Activated naive CD4-positive, alpha-beta T cell treated with anti-CD3 and anti-CD28 coated beads, Interleukin-2, amount 10 ng/mL, durations not matched to agents 7 days and 5 days (primary cell): ENCODE measurements around the gene TSKS.
"Not testable (repeated sequence)": the region's sequence is repeated elsewhere in the genome, so short reads cannot be mapped to it uniquely, and the experiment has no call there.

Experiments
- CTCF ChIA-PET: fragments of 350-600 bp; sonication (Branson Sonifier 250); formaldehyde crosslinking; loops from one replicate; lab custom pipeline; 2021; ENCODE audit warnings: antibody characterized with exemption; lab: Charles Lee
- DNase-seq: peaks from one replicate; pipeline ENCODE4 v3.0.0-alpha.2; 2020
- H3K27ac Mint-ChIP-seq: one replicate; pipeline ENCODE4 v1.8.0; 2021; ENCODE audit warnings: mild to moderate bottlenecking, moderate library complexity, mixed read lengths
- H3K27me3 Mint-ChIP-seq: one replicate; pipeline ENCODE4 v1.8.0; 2021; ENCODE audit warnings: mild to moderate bottlenecking, mixed read lengths
- H3K36me3 Mint-ChIP-seq: one replicate; pipeline ENCODE4 v1.8.0; 2021; ENCODE audit warnings: mixed read lengths
- H3K4me1 Mint-ChIP-seq: one replicate; pipeline ENCODE4 v1.8.0; 2021; ENCODE audit warnings: mixed read lengths
- H3K4me3 Mint-ChIP-seq: one replicate; pipeline ENCODE4 v1.8.0; 2021; ENCODE audit warnings: mild to moderate bottlenecking, moderate library complexity, mixed read lengths
- H3K9me3 Mint-ChIP-seq: one replicate; pipeline ENCODE4 v1.8.0; 2021; ENCODE audit warnings: mixed read lengths

TSKS gene

DNA sequence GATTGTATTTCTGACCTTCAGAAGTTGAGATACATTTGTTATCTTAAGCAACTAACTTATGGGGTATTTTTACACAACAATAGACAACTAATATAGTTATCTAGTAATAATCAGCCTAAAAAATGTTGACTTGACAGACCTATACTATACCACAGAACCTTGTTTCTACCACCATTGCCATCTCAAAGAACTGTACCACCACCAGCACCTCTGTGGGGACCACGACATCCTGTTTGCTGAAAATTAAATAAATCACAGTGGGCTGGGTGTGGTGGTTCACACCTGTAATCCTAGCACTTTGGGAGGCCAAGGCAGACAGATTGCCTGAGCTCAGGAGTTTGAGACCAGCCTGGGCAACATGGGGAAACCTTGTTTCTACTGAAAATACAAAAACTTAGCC is 24.0 kb downstream of the TSKS start:
- peaks cover 11% of the 10 kb centered on the region for H3K4me1 Mint-ChIP-seq
- CTCF ChIA-PET = no interaction called here
- H3K27ac Mint-ChIP-seq = peak overlapping the region; percentile 60
- peaks cover 11% of the 10 kb centered on the region for H3K27me3 Mint-ChIP-seq
- DNase-seq = no peak
- H3K9me3 Mint-ChIP-seq = peaks cover 3% of the 10 kb centered on the region
- no peaks in the 10 kb centered on the region for H3K36me3 Mint-ChIP-seq
- no peak overlapping the region for H3K4me3 Mint-ChIP-seq

- H3K4me3 Mint-ChIP-seq = no peak overlapping the region
- peaks cover 9% of the 10 kb centered on the region for H3K27me3 Mint-ChIP-seq
- H3K36me3 Mint-ChIP-seq = no peaks in the 10 kb centered on the region
- peaks cover 3% of the 10 kb centered on the region for H3K9me3 Mint-ChIP-seq
- CTCF ChIA-PET = no interaction called here
- no peak for DNase-seq
- H3K4me1 Mint-ChIP-seq = peaks cover 11% of the 10 kb centered on the region
- H3K27ac Mint-ChIP-seq = no peak overlapping the region
These were observed 24.8 kb downstream of the TSKS start for GRCh38 chr19:49738268-49738667.

GRCh38 chr19:49730166-49730565 is 32.9 kb downstream of the TSKS start:
- no peaks in the 10 kb centered on the region for H3K9me3 Mint-ChIP-seq
- no peak overlapping the region for H3K27ac Mint-ChIP-seq
- CTCF ChIA-PET = interaction anchor here (0.6 to 1.2 kb wide), 2 partner anchors 13 to 21 kb away, joined by 3 to 5 read pairs; no protein-coding TSS in a partner anchor
- H3K36me3 Mint-ChIP-seq = no peaks in the 10 kb centered on the region
- peaks cover 9% of the 10 kb centered on the region for H3K27me3 Mint-ChIP-seq
- no peak for DNase-seq
- H3K4me3 Mint-ChIP-seq = no peak overlapping the region
- peaks cover 3% of the 10 kb centered on the region for H3K4me1 Mint-ChIP-seq

DNA sequence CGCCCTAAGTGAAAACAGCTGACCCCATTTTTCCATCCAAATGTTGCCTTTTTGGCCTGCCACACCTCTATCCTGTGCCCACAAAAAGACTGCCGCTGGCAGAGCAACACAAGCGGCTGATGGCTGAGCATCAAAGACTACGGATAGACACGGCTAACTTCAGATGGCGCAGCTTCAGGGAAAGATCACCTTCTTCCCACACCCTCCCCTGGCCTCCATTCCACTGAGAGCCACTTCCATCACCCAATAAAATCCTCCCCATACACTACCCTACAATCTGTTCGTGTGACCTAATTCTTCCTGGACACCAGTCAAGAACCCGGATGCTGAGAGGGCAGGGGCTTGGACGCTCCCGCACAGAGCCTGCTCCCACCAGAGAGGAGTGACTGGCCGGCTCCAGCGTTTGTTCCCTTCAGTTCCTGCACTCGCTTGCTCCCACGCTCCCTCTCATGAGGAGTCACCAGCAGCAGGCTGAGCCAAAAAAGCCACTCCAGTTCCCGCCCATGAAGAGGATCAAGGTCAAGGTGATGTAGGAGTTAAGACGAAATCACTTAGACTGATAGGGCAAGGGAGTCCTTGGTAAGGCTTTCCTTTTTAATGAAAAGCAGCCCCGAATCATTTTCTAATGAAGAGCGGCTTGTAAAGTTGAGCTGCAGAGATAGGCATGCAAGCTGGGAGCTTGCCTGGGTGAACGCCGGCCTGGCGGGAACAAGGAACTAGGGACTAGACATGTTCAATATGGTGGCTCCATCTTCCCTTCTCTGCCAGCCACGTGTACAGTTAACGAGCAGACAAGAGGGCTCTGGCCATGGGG is 35.7 kb downstream of the TSKS start:
- Mint-ChIP-seq H3K9me3 (no peaks in the 10 kb centered on the region), H3K27me3 (no peaks in the 10 kb centered on the region), H3K4me3 (no peak overlapping the region), H3K36me3 (no peaks in the 10 kb centered on the region), H3K4me1 (peaks cover 3% of the 10 kb centered on the region), H3K27ac (no peak overlapping the region)
- no peak for DNase-seq
- CTCF ChIA-PET = interaction anchor here (0.6 kb wide), 1 partner anchor 18 kb away, joined by 4 read pairs; no protein-coding TSS in a partner anchor

DNA sequence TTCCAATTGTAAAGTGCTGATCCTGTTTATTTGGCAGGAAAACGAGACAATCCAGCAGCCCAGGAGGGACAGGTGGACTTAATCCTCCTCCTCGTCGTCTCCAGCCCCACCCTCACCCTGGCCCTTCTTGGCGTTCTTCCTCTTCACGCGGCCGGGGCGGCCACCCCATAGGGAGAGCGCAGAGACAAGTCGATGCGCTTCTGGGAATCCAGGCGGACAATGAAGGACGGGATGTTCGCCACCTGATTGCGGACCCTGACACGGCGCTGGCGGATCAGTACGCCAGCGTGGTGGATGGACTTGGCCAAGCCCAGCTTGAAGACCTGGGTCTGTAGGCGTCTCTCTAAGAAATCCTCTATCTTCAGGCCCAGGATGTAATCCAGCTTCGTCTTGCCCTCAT is 43.7 kb downstream of the TSKS start:
- H3K27me3 Mint-ChIP-seq, DNase-seq, H3K9me3 Mint-ChIP-seq, H3K27ac Mint-ChIP-seq, CTCF ChIA-PET, H3K36me3 Mint-ChIP-seq: not testable (repeated sequence)
- H3K4me3 Mint-ChIP-seq = peak overlapping the region; percentile 21
- H3K4me1 Mint-ChIP-seq = peaks cover 23% of the 10 kb centered on the region

GRCh38 chr19:49718991-49719390 is 44.1 kb downstream of the TSKS start:
- DNase-seq = no peak
- CTCF ChIA-PET = no interaction called here
- Mint-ChIP-seq H3K4me3 (peak overlapping the region; percentile 21), H3K36me3 (peaks cover 3% of the 10 kb centered on the region), H3K27ac (peak overlapping the region; percentile 42), H3K9me3 (peaks cover 3% of the 10 kb centered on the region), H3K27me3 (no peaks in the 10 kb centered on the region), H3K4me1 (peaks cover 23% of the 10 kb centered on the region)

DNA sequence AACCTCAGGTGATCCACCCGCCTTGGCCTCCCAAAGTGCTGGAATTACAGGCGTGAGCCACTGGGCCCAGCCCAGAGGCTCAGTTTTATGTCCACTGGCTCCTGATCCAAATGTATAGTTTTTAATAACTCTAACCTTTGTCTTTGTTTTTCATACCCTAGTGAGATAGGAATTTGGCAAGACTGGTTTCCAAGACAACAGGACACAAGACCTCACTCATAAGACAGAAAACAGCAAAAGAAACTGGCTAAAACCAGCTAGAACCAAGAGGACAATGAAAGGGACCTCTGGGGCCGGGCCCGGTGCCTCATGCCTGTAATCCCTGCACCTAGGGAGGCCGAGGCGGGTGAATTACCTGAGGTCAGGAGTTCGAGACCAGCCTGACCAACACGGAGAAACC is 44.6 kb downstream of the TSKS start:
- Mint-ChIP-seq H3K36me3 (peaks cover 3% of the 10 kb centered on the region), H3K27ac (peak overlapping the region; percentile 92), H3K4me1 (peaks cover 23% of the 10 kb centered on the region), H3K4me3 (peak overlapping the region; percentile 80), H3K27me3 (no peaks in the 10 kb centered on the region), H3K9me3 (peaks cover 3% of the 10 kb centered on the region)
- CTCF ChIA-PET = interaction anchor here (1.0 kb wide), 2 partner anchors 92 to 130 kb away, joined by 3 read pairs; no protein-coding TSS in a partner anchor
- no peak for DNase-seq

DNA sequence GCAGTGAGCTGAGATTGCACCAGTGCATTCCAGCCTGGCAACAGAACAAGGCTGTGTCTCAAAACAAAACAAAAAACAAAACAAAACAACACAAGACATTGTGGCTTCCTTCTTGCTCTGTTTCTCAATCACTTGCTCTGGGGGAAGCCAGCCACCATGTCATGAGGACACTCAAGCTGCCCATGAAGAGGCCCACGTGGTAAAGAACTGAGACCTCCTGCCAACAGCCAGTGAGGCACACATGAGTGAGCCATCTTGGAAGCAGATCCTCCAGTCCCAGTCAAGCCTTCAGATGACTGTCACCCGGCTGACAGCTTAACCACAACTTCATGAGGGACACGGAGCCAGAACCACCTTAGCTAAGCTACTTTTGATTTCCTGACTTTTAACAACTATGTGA is 47.0 kb downstream of the TSKS start:
- no peak overlapping the region for H3K4me3 Mint-ChIP-seq
- H3K27ac Mint-ChIP-seq = no peak overlapping the region
- CTCF ChIA-PET = interaction anchor here (0.6 to 2.4 kb wide), 5 partner anchors 21 to 96 kb away, joined by 3 to 8 read pairs (median 3); no protein-coding TSS in a partner anchor
- H3K36me3 Mint-ChIP-seq = peaks cover 3% of the 10 kb centered on the region
- peaks cover 3% of the 10 kb centered on the region for H3K9me3 Mint-ChIP-seq
- H3K27me3 Mint-ChIP-seq = no peaks in the 10 kb centered on the region
- peaks cover 23% of the 10 kb centered on the region for H3K4me1 Mint-ChIP-seq
- no peak for DNase-seq

DNA sequence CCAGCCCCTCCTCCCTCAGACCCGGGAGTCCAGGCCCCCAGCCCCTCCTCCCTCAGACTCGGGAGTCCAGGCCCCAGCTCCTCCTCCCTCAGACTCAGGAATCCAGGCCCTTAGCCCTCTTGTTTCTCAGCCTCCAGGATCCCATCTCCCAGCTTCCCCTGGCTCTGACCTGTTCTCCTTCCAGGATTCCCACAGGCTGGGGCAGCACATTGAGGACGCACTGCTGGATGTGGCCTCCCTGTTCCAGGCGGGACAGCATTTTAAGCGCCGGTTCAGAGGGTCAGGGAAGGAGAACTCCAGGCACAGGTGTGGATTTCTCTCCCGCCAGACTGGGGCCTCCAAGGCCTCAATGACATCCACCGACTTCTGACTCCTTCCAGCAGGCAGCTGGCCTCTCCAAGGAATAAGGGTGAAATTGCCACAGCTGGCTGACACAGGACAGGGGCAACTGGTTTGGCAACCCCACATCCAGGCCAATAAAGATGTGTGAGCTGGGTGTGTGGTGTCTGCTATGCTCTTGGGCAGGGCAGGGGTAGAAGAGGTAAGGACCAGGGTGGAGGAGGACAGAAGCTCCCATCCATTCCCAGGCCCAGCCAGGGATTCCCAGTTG is 49.8 kb downstream of the TSKS start:
- Mint-ChIP-seq H3K36me3 (peaks cover 3% of the 10 kb centered on the region), H3K4me3 (no peak overlapping the region), H3K9me3 (peaks cover 3% of the 10 kb centered on the region), H3K27ac (no peak overlapping the region), H3K4me1 (peaks cover 14% of the 10 kb centered on the region), H3K27me3 (peaks cover 16% of the 10 kb centered on the region)
- CTCF ChIA-PET = interaction anchor here (1.0 kb wide), 1 partner anchor 24 kb away, joined by 3 read pairs; the partner anchor contains the start of gene ADM5
- DNase-seq = no peak

GRCh38 chr19:49712397-49712859 is 50.7 kb downstream of the TSKS start:
- no peak for DNase-seq
- H3K4me3 Mint-ChIP-seq = no peak overlapping the region
- no peak overlapping the region for H3K27ac Mint-ChIP-seq
- CTCF ChIA-PET = no interaction called here
- peaks cover 1% of the 10 kb centered on the region for H3K9me3 Mint-ChIP-seq
- H3K4me1 Mint-ChIP-seq = peaks cover 8% of the 10 kb centered on the region
- peaks cover 16% of the 10 kb centered on the region for H3K27me3 Mint-ChIP-seq
- no peaks in the 10 kb centered on the region for H3K36me3 Mint-ChIP-seq

- H3K4me1 Mint-ChIP-seq = no peaks in the 10 kb centered on the region
- H3K36me3 Mint-ChIP-seq = no peaks in the 10 kb centered on the region
- H3K9me3 Mint-ChIP-seq = no peaks in the 10 kb centered on the region
- no peak overlapping the region for H3K4me3 Mint-ChIP-seq
- CTCF ChIA-PET = no interaction called here
- DNase-seq = no peak
- H3K27ac Mint-ChIP-seq = no peak overlapping the region
- peaks cover 16% of the 10 kb centered on the region for H3K27me3 Mint-ChIP-seq
These were observed 52.6 kb downstream of the TSKS start for GRCh38 chr19:49710372-49710951.

GRCh38 chr19:49705919-49706318 is 57.2 kb downstream of the TSKS start:
- Mint-ChIP-seq H3K4me3 (no peak overlapping the region), H3K36me3 (no peaks in the 10 kb centered on the region), H3K27ac (no peak overlapping the region), H3K4me1 (no peaks in the 10 kb centered on the region), H3K9me3 (no peaks in the 10 kb centered on the region), H3K27me3 (peaks cover 38% of the 10 kb centered on the region)
- no peak for DNase-seq
- CTCF ChIA-PET = no interaction called here

DNA sequence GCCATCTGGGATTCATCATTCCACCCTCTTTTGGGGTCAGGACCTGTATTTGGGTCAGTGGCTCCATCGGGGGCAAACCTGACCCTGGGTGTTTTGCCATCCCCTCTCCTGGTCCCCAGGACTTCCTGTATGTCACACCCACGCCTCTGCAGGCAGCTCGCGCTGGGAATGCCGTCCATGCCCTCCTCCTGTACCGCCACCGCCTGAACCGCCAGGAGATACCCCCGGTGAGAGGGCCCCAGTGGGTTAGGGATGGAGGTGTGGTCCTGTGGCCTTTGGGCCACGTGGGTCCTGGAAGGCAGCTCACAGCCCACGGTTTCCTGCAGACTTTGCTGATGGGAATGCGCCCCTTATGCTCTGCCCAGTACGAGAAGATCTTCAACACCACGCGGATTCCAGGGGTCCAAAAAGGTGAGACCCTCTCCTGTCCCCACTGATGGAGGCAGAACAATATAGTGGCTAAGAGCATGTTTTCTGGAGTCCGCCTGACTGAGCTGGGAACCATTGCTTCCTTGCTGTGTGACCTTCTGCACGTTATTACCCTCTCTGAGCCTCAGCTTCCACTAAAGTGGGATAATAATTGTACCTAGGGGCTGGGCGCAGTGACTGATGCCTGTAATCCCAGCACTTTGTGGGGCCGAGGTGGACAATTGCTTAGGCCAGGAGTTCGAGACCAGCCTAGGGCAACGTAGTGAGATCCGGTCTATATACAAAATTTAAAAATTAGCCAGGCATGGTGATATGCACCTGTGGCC is 58.0 kb downstream of the TSKS start:
- Mint-ChIP-seq H3K4me3 (no peak overlapping the region), H3K27ac (no peak overlapping the region), H3K36me3 (no peaks in the 10 kb centered on the region), H3K27me3 (peaks cover 36% of the 10 kb centered on the region), H3K9me3 (no peaks in the 10 kb centered on the region), H3K4me1 (no peaks in the 10 kb centered on the region)
- no peak for DNase-seq
- CTCF ChIA-PET = interaction anchor here (1.0 kb wide), 1 partner anchor 13 kb away, joined by 3 read pairs; no protein-coding TSS in a partner anchor
